H9 (cell line): ENCODE measurements around the gene LRRK2. TPM values are rescaled to one million over a fixed set of nuclear protein-coding genes. Genes with fewer than 3 reads are reported as not detected.

Experiments used
- DNase-seq: peaks from one replicate; pipeline ENCODE4 v3.0.0-alpha.2; 2017
- H2AFZ ChIP-seq: one replicate; pipeline ENCODE4 v1.6.1; 2013; ENCODE audit warnings: mild to moderate bottlenecking, low read length, control low read depth, moderate library complexity
- H2AK5ac ChIP-seq: 2 replicates; pipeline ENCODE4 v1.6.1; 2013; ENCODE audit warnings: low read length, control low read depth, mixed read lengths; ENCODE audit not compliant: insufficient read length
- H2BK120ac ChIP-seq: one replicate; pipeline ENCODE4 v1.6.1; 2013; ENCODE audit warnings: low read depth, mild to moderate bottlenecking, low read length, control low read depth, inconsistent platforms; ENCODE audit not compliant: poor library complexity, severe bottlenecking
- H2BK12ac ChIP-seq: 2 replicates; pipeline ENCODE4 v1.6.1; 2013; ENCODE audit warnings: low read length, control low read depth, mixed read lengths, low read depth; ENCODE audit not compliant: insufficient read length
- H2BK15ac ChIP-seq: 2 replicates; pipeline ENCODE4 v1.6.1; 2013; ENCODE audit warnings: low read depth, low read length, control low read depth
- H2BK20ac ChIP-seq: one replicate; pipeline ENCODE4 v1.6.1; 2013; ENCODE audit warnings: low read depth, mild to moderate bottlenecking, low read length, control low read depth, inconsistent platforms; ENCODE audit not compliant: poor library complexity, severe bottlenecking
- H2BK5ac ChIP-seq: 2 replicates; pipeline ENCODE4 v1.6.1; 2013; ENCODE audit warnings: low read length, control low read depth, mixed read lengths; ENCODE audit not compliant: insufficient read length
- H3K14ac ChIP-seq: 2 replicates; pipeline ENCODE4 v1.6.1; 2013; ENCODE audit warnings: low read length, control low read depth; ENCODE audit not compliant: insufficient read depth
- H3K18ac ChIP-seq: 2 replicates; pipeline ENCODE4 v1.6.1; 2013; ENCODE audit warnings: low read depth, mild to moderate bottlenecking, mixed read lengths, low read length, control low read depth; ENCODE audit not compliant: insufficient read length
- H3K23ac ChIP-seq: 2 replicates; pipeline ENCODE4 v1.6.1; 2013; ENCODE audit warnings: low read length, control low read depth, mixed read lengths, low read depth; ENCODE audit not compliant: insufficient read length
- H3K23me2 ChIP-seq: 2 replicates; pipeline ENCODE4 v1.6.1; 2013; ENCODE audit warnings: low read depth, mild to moderate bottlenecking, mixed read lengths, low read length, control low read depth; ENCODE audit not compliant: insufficient read length, poor library complexity, severe bottlenecking
- H3K27ac ChIP-seq: 2 replicates; pipeline ENCODE4 v1.5.1; 2013; ENCODE audit warnings: low read length, control low read depth, mixed read lengths, low read depth; ENCODE audit not compliant: insufficient read length
- H3K27me3 ChIP-seq: 2 replicates; pipeline ENCODE4 v1.6.1; 2013; ENCODE audit warnings: low read length, control low read depth, inconsistent platforms; ENCODE audit not compliant: insufficient read depth
- H3K4ac ChIP-seq: 2 replicates; pipeline ENCODE4 v1.6.1; 2013; ENCODE audit warnings: low read depth, mild to moderate bottlenecking, control low read depth, inconsistent platforms, low read length, moderate library complexity
- H3K4me1 ChIP-seq: 2 replicates; pipeline ENCODE4 v1.6.1; 2013; ENCODE audit warnings: low read length, control low read depth, inconsistent platforms; ENCODE audit not compliant: insufficient read depth
- H3K4me2 ChIP-seq: 2 replicates; pipeline ENCODE4 v1.6.1; 2013; ENCODE audit warnings: low read length, control low read depth, mixed read lengths; ENCODE audit not compliant: insufficient read length, insufficient read depth
- H3K56ac ChIP-seq: 2 replicates; pipeline ENCODE4 v1.6.1; 2013; ENCODE audit warnings: low read depth, mild to moderate bottlenecking, mixed read lengths, low read length, control low read depth; ENCODE audit not compliant: insufficient read length
- H3K79me1 ChIP-seq: 2 replicates; pipeline ENCODE4 v1.6.1; 2013; ENCODE audit warnings: low read depth, mild to moderate bottlenecking, moderate library complexity, low read length, control low read depth, inconsistent platforms; ENCODE audit not compliant: insufficient read depth, poor library complexity, severe bottlenecking
- H3K79me2 ChIP-seq: 2 replicates; pipeline ENCODE4 v1.6.1; 2013; ENCODE audit warnings: low read length, control low read depth, inconsistent platforms; ENCODE audit not compliant: insufficient read depth
- H3K9ac ChIP-seq: 2 replicates; pipeline ENCODE4 v1.6.1; 2013; ENCODE audit warnings: low read length, control low read depth, mixed read lengths; ENCODE audit not compliant: insufficient read length; ENCODE audit errors: extremely low read depth
- H3K9me3 ChIP-seq: one replicate; pipeline ENCODE4 v1.6.1; 2013; ENCODE audit warnings: low read depth, low read length, inconsistent platforms; ENCODE audit not compliant: control insufficient read depth
- H3T11ph ChIP-seq: one replicate; pipeline ENCODE4 v1.6.1; 2013; ENCODE audit warnings: mild to moderate bottlenecking, low read length, control low read depth, inconsistent platforms
- H4K20me1 ChIP-seq: one replicate; pipeline ENCODE4 v1.6.1; 2013; ENCODE audit not compliant: control insufficient read depth, insufficient read length, insufficient read depth
- H4K5ac ChIP-seq: 2 replicates; pipeline ENCODE4 v1.6.1; 2013; ENCODE audit warnings: low read depth, mild to moderate bottlenecking, mixed read lengths, low read length, control low read depth; ENCODE audit not compliant: insufficient read length
- H4K8ac ChIP-seq: replicated peaks from 2 replicates; pipeline ENCODE4 v1.6.1; 2013; ENCODE audit warnings: low read length, control low read depth, mixed read lengths, low read depth; ENCODE audit not compliant: insufficient read length
- H4K91ac ChIP-seq: 2 replicates; pipeline ENCODE4 v1.6.1; 2013; ENCODE audit warnings: low read depth, mild to moderate bottlenecking, moderate library complexity, mixed read lengths, low read length, control low read depth; ENCODE audit not compliant: insufficient read length
- H3K27ac Mint-ChIP-seq, 3 experiments: 2 replicates in 2 of 3; 3 replicates in 1 of 3; pipeline ENCODE4 v1.8.0; 2020 to 2021; ENCODE audit warnings: mixed read lengths in 3 of 3, mild to moderate bottlenecking in 1 of 3, moderate library complexity in 1 of 3
- H3K27me3 Mint-ChIP-seq: 2 replicates; pipeline ENCODE4 v1.8.0; 2021; ENCODE audit warnings: low read depth, mild to moderate bottlenecking, moderate library complexity, mixed read lengths
- H3K36me3 Mint-ChIP-seq, 3 experiments: 2 replicates in 2 of 3; 3 replicates in 1 of 3; pipeline ENCODE4 v1.8.0; 2020 to 2021; ENCODE audit warnings: low read depth in 3 of 3, mixed read lengths in 3 of 3; ENCODE audit not compliant: insufficient read depth in 1 of 3
- H3K4me1 Mint-ChIP-seq, 2 experiments: 2 replicates each; pipeline ENCODE4 v1.8.0; 2020; ENCODE audit warnings: mixed read lengths in 2 of 2
- H3K4me3 Mint-ChIP-seq, 2 experiments: 2 replicates in 1 of 2; 3 replicates in 1 of 2; pipeline ENCODE4 v1.8.0; 2020 to 2021; ENCODE audit warnings: mild to moderate bottlenecking in 2 of 2, mixed read lengths in 2 of 2, moderate library complexity in 1 of 2
- H3K9me3 Mint-ChIP-seq, 2 experiments: 2 replicates in 1 of 2; 3 replicates in 1 of 2; pipeline ENCODE4 v1.8.0; 2020; ENCODE audit warnings: mild to moderate bottlenecking in 2 of 2, mixed read lengths in 2 of 2, moderate library complexity in 1 of 2
- CTCF ChIP-seq: fragments of 200-600 bp; sonication (generic); conservative IDR thresholded peaks from 3 replicates; pipeline ENCODE4 v1.8.0; 2021; ENCODE audit warnings: antibody characterized with exemption, mild to moderate bottlenecking
- total RNA-seq: library from RNA; stranded (reverse); gene quantifications from 2 replicates; pipeline ENCODE4 v1.2.1, GENCODE V29; 2021

The LRRK2 gene
- total RNA-seq, 1 experiment from 2014 or later: 0.17 TPM

GRCh38 chr12:40312196-40312595, 87.4 kb downstream of the LRRK2 start:
- no peak overlapping the region for H3K23ac ChIP-seq
- no peaks in the 10 kb centered on the region for H3K4me1 ChIP-seq
- H2AK5ac ChIP-seq: no peak overlapping the region
- H2BK120ac ChIP-seq: no peak overlapping the region
- H3T11ph ChIP-seq: no peak overlapping the region
- H4K8ac ChIP-seq: no peak overlapping the region
- no peaks in the 10 kb centered on the region for H3K4me1 Mint-ChIP-seq
- H3K27me3 Mint-ChIP-seq: no peaks in the 10 kb centered on the region
- H3K14ac ChIP-seq: no peak overlapping the region
- no peaks in the 10 kb centered on the region for H3K36me3 Mint-ChIP-seq
- no peak overlapping the region for H3K56ac ChIP-seq
- H3K23me2 ChIP-seq: no peaks in the 10 kb centered on the region
- no peaks in the 10 kb centered on the region for H4K20me1 ChIP-seq
- no peak overlapping the region for H4K91ac ChIP-seq
- H3K27ac ChIP-seq: no peak overlapping the region
- H3K4me2 ChIP-seq: no peak overlapping the region
- no peak overlapping the region for H2BK15ac ChIP-seq
- H4K5ac ChIP-seq: no peak overlapping the region
- H3K27ac Mint-ChIP-seq: no peak overlapping the region
- no peaks in the 10 kb centered on the region for H3K27me3 ChIP-seq
- H3K18ac ChIP-seq: no peak overlapping the region
- H3K79me2 ChIP-seq: no peaks in the 10 kb centered on the region
- no peak overlapping the region for H2BK5ac ChIP-seq
- H3K9me3 Mint-ChIP-seq: no peaks in the 10 kb centered on the region
- no peak overlapping the region for H2BK12ac ChIP-seq
- H3K9me3 ChIP-seq: no peaks in the 10 kb centered on the region
- no peak overlapping the region for H3K9ac ChIP-seq
- H2AFZ ChIP-seq: no peak overlapping the region
- no peaks in the 10 kb centered on the region for H3K79me1 ChIP-seq
- no peak overlapping the region for H3K4me3 Mint-ChIP-seq
- DNase-seq: no peak
- H2BK20ac ChIP-seq: no peak overlapping the region
- no peak for TF ChIP-seq CTCF
- no peak overlapping the region for H3K4ac ChIP-seq
